Raji (cell line): Measurements from ENCODE around the gene ELP4.

ENCODE experiments used
- POLR2A ChIP-seq: IDR thresholded peaks from 2 replicates; pipeline ENCODE4 v1.6.1; 2011; ENCODE audit warnings: low read depth, low read length, control low read depth; ENCODE audit not compliant: insufficient read depth

The ELP4 gene

DNA sequence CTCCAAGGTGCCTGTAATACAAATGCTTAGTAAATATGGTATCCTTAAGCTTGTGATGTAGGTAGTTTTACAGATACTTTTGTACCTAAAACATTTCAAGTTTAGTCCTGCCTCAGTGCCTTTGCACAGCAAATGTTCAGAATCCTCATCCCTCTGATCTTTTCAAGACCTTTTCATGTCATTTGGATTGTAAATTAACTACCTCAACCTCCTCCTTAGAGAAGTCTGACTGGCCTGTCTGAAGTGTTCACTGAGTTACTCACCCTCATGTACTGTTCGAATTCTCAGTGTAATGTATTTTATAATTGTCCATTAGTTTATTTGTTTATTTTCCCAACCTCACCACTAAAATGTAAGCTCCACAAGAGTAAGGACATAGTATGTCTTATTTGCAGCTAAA lies 147.5 kb downstream of the ELP4 start:
- no peak for TF ChIP-seq POLR2A

- TF ChIP-seq POLR2A = no peak
These were observed 154.6 kb downstream of the ELP4 start for GRCh38 chr11:31664129-31664528.

DNA sequence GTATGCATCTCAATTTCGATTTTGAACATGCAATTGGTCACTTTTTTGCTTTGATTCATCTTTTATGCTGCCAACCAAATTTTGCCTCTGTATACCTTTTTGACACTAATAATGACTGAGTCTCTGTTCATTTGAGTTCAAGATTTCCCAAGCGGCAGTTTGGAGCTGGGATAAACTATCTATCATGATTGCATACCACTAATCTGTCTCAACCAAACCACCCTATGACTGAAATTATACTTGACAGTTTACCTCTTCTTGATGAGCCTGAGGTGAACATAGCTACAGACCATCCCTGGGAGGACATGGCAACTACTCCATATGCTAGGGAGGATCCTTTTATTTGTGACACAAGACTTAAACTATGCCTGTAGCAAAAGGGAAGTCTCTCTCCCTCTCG lies 155.4 kb downstream of the ELP4 start:
- no peak for TF ChIP-seq POLR2A

DNA sequence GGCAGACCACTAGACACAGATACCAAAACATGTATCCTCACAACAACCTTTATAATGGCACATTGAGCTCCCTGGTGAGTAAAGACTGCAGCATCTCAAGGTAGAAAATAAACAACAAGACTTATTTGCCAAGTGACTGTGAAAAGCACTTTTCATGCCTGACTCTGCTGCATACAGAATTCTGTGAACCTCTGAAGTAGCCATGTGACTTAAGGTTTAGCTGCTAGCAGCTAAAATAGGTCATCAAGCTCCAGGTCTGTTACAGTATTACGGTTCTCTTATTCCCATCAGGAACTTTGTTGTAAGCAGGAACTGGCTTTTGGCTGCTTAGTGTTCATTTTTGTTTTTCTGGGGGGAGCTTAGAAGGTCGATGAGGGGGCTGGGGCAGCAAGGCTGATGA lies 162.1 kb downstream of the ELP4 start:
- TF ChIP-seq POLR2A = no peak

- TF ChIP-seq POLR2A = no peak
These were observed 166.9 kb downstream of the ELP4 start for GRCh38 chr11:31676280-31676982.

DNA sequence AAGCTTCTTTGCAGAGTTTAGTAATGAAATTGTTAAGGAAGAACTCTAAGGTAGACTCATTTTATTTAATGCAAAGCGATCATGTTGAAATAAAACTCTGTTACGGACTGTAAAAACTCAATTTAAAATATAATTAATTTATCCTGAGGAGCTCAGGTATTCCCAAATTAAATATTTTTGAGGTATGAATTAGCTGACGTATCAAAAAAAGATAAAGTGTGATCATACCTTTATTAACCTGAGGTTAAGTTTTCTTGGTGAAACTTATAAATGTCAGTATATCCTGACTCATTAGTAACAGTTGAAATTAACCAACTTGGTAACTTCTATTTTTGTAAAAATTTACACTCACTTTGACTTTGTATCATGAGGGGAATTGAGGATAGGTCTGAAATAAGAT lies 171.2 kb downstream of the ELP4 start:
- no peak for TF ChIP-seq POLR2A

- no peak for TF ChIP-seq POLR2A
These were observed 177.7 kb downstream of the ELP4 start for GRCh38 chr11:31687256-31687655.

DNA sequence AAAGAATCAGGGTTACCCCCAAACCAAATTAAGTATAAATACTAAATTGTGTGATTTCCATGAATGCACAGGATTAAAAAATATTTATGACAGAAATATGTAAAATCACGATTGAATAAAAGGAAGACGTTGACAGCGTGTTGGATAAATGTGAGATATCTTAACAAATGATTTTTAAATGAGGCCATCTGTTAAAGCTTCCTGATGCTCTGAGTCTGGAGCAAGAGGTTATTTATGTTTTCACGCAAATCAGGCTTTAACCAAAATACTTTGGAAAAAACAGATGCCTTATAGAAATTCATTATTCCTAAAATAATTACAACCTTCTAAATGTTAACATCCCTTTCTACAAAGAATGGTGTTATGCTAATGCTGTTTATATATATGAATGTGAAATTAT lies 178.3 kb downstream of the ELP4 start:
- TF ChIP-seq POLR2A = no peak

DNA sequence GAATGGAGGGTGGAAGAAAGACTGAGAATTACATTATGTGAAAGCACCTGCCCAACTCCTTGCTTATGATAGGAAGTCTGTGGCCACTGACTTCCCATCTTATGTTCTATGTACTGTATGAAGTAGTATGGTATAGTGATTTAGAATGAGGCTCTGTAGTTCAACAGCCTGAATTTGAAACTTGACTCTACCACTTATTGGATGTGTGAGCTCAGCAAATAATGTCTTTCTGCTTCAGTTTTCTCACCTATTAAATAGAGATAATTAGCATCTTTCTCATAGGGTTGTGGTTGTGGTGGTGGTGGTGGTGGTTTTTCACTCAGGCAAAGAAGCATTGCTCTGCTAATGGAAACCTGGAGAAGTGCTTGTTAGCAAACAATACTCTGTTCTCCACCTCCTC lies 180.0 kb downstream of the ELP4 start:
- TF ChIP-seq POLR2A = no peak

- TF ChIP-seq POLR2A = no peak
These were observed 180.5 kb downstream of the ELP4 start for GRCh38 chr11:31690041-31690440.

GRCh38 chr11:31690516-31690915 lies 180.9 kb downstream of the ELP4 start:
- no peak for TF ChIP-seq POLR2A

GRCh38 chr11:31692466-31692865 lies 182.9 kb downstream of the ELP4 start:
- no peak for TF ChIP-seq POLR2A

GRCh38 chr11:31699066-31699465 lies 189.5 kb downstream of the ELP4 start:
- no peak for TF ChIP-seq POLR2A

GRCh38 chr11:31702966-31703365 lies 193.4 kb downstream of the ELP4 start:
- TF ChIP-seq POLR2A = no peak

DNA sequence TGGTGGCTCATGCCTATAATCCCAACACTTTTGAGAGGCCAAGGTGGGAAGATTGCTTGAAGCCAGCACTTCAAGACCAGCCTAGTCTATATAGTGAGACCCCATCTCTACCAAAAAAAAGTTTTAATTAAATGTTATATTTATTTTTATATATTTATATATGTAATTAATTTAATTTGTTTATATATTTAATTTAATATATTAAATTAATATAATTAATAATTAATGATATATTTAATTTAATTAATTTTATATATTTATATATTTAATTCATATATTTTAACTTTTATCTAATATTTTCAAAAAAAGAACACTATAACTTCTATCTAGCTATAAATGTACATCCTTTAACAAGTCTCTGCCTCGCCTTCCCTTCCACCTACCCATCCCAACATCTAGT lies 196.8 kb downstream of the ELP4 start:
- TF ChIP-seq POLR2A = no peak

- TF ChIP-seq POLR2A = no peak
These were observed 201.6 kb downstream of the ELP4 start for GRCh38 chr11:31711137-31711536.

DNA sequence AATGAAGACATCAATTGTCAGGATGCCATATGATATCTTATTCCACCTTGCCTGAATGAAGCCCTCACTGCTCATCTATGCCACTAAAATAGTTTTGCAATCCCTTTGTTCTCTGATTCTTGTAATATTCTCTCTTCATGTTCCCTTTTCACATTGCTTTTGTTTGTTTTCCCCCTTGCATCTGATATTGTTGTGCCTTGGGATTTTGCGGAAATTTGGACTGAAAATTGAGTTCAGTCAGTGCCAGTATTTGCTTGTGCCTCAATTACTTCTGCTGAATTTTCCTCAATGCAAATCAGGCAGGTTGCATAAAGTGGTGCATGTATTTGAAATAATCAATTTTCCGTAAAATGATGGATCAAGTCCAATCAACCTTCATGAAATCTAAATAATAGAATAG lies 203.3 kb downstream of the ELP4 start:
- TF ChIP-seq POLR2A = no peak
